Mesenchymal stem cell (in vitro differentiated cells and primary cell): Measurements from ENCODE around the gene FIG4.

Source experiments
- DNase-seq: peaks from one replicate; pipeline ENCODE4 v3.0.0-alpha.2; 2013
- H2AFZ ChIP-seq: one replicate; pipeline ENCODE4 v1.6.1; 2013; ENCODE audit warnings: low read depth, mild to moderate bottlenecking, control low read depth, inconsistent platforms, low read length, moderate library complexity
- H2AK5ac ChIP-seq: 2 replicates; pipeline ENCODE4 v1.6.1; 2013; ENCODE audit warnings: low read length, moderate library complexity, mild to moderate bottlenecking, inconsistent platforms; ENCODE audit not compliant: severe bottlenecking
- H2BK120ac ChIP-seq: one replicate; pipeline ENCODE4 v1.6.1; 2013; ENCODE audit warnings: low read depth, mild to moderate bottlenecking, inconsistent platforms, low read length, moderate library complexity
- H2BK12ac ChIP-seq, 2 experiments: one replicate each; pipeline ENCODE4 v1.6.1; 2013; ENCODE audit warnings: inconsistent platforms in 2 of 2, low read length in 2 of 2, mild to moderate bottlenecking in 2 of 2, moderate library complexity in 2 of 2, control low read depth in 1 of 2
- H2BK15ac ChIP-seq: one replicate; pipeline ENCODE4 v1.6.1; 2013; ENCODE audit warnings: mild to moderate bottlenecking, low read depth, inconsistent platforms; ENCODE audit not compliant: poor library complexity, severe bottlenecking
- H2BK5ac ChIP-seq: 2 replicates; pipeline ENCODE4 v1.6.1; 2013; ENCODE audit warnings: low read depth, mild to moderate bottlenecking, low read length, control low read depth, inconsistent platforms; ENCODE audit not compliant: poor library complexity, severe bottlenecking
- H3K14ac ChIP-seq, 2 experiments: one replicate each; pipeline ENCODE4 v1.6.1; 2013; ENCODE audit warnings: inconsistent platforms in 2 of 2, low read length in 2 of 2, control low read depth in 1 of 2, mild to moderate bottlenecking in 1 of 2, moderate library complexity in 1 of 2
- H3K18ac ChIP-seq, 2 experiments: one replicate each; pipeline ENCODE4 v1.6.1; 2013; ENCODE audit warnings: inconsistent platforms in 2 of 2, low read length in 2 of 2, control low read depth in 1 of 2, low read depth in 1 of 2, mild to moderate bottlenecking in 1 of 2
- H3K23ac ChIP-seq, 2 experiments: one replicate each; pipeline ENCODE4 v1.6.1; 2013; ENCODE audit warnings: inconsistent platforms in 2 of 2, low read length in 2 of 2, mild to moderate bottlenecking in 2 of 2, moderate library complexity in 2 of 2, control low read depth in 1 of 2
- H3K27ac ChIP-seq: 2 replicates; pipeline ENCODE4 v1.5.1; 2013; ENCODE audit warnings: mild to moderate bottlenecking, moderate library complexity, low read length, control low read depth, inconsistent platforms; ENCODE audit not compliant: poor library complexity, severe bottlenecking
- H3K27me3 ChIP-seq, 2 experiments: 2 replicates each; pipeline versions ENCODE4 v1.6.1 to v1.7.0; 2013; ENCODE audit warnings: low read length in 2 of 2, mild to moderate bottlenecking in 2 of 2, moderate library complexity in 2 of 2, control low read depth in 1 of 2, inconsistent platforms in 1 of 2; ENCODE audit not compliant: control insufficient read depth in 1 of 2, insufficient read depth in 1 of 2
- H3K36me3 ChIP-seq, 2 experiments: 2 replicates each; pipeline versions ENCODE4 v1.6.1 to v1.7.0; 2013; ENCODE audit warnings: low read length in 2 of 2, control low read depth in 1 of 2, inconsistent platforms in 1 of 2, low read depth in 1 of 2, mild to moderate bottlenecking in 1 of 2; ENCODE audit not compliant: insufficient read depth in 2 of 2, control insufficient read depth in 1 of 2
- H3K4ac ChIP-seq, 2 experiments: one replicate each; pipeline ENCODE4 v1.6.1; 2013; ENCODE audit warnings: inconsistent platforms in 2 of 2, low read length in 2 of 2, mild to moderate bottlenecking in 2 of 2, moderate library complexity in 2 of 2, control low read depth in 1 of 2, low read depth in 1 of 2
- H3K4me1 ChIP-seq: 2 replicates; pipeline ENCODE4 v1.6.1; 2013; ENCODE audit warnings: low read depth, low read length, control low read depth; ENCODE audit not compliant: control insufficient read depth, insufficient read depth
- H3K4me2 ChIP-seq: 2 replicates; pipeline ENCODE4 v1.6.1; 2013; ENCODE audit warnings: low read length, mild to moderate bottlenecking, inconsistent platforms; ENCODE audit not compliant: poor library complexity, severe bottlenecking
- H3K4me3 ChIP-seq, 2 experiments: 2 replicates each; pipeline versions ENCODE4 v1.5.1 to v1.7.0; 2013; ENCODE audit warnings: low read length in 2 of 2, mild to moderate bottlenecking in 2 of 2, control low read depth in 1 of 2, low read depth in 1 of 2; ENCODE audit not compliant: insufficient read depth in 1 of 2
- H3K79me1 ChIP-seq: replicated peaks from 2 replicates; pipeline ENCODE4 v1.6.1; 2013; ENCODE audit warnings: mild to moderate bottlenecking, control low read depth, low read length, inconsistent platforms; ENCODE audit not compliant: poor library complexity, severe bottlenecking
- H3K9ac ChIP-seq: 2 replicates; pipeline ENCODE4 v1.7.0; 2013; ENCODE audit warnings: mild to moderate bottlenecking, low read length, moderate library complexity
- H3K9me3 ChIP-seq: 2 replicates; pipeline ENCODE4 v1.7.0; 2013; ENCODE audit warnings: mild to moderate bottlenecking, low read length; ENCODE audit not compliant: control insufficient read depth
- H4K8ac ChIP-seq: one replicate; pipeline ENCODE4 v1.6.1; 2013; ENCODE audit warnings: inconsistent platforms, mild to moderate bottlenecking, low read length, moderate library complexity
- H4K91ac ChIP-seq: one replicate; pipeline ENCODE4 v1.6.1; 2013; ENCODE audit warnings: mild to moderate bottlenecking, low read length, inconsistent platforms
- WGBS: methylation state at CpG from one replicate; pipeline ENCODE4 v1.1.7; 2013; ENCODE audit warnings: mixed read lengths; 5-methylcytosine and 5-hydroxymethylcytosine counted together

Gene FIG4

GRCh38 chr6:109790131-109790530, 99.0 kb downstream of the FIG4 start:
- Histone ChIP-seq H3K9ac (peak overlapping the region; percentile 45), H3K36me3 (peaks cover 0 to 30% of the 10 kb centered on the region in 2 experiments), H2AK5ac (no peak overlapping the region), H3K14ac (no peak overlapping the region), H3K4me2 (no peak overlapping the region), H2BK12ac (no peak overlapping the region), H3K4me3 (no peak overlapping the region), H3K4ac (no peak overlapping the region), H3K79me1 (no peaks in the 10 kb centered on the region), H2BK15ac (no peak overlapping the region), H4K8ac (no peak overlapping the region), H4K91ac (no peak overlapping the region), H3K18ac (no peak overlapping the region), H2BK5ac (no peak overlapping the region), H3K23ac (no peak overlapping the region), H3K9me3 (no peaks in the 10 kb centered on the region), H2BK120ac (no peak overlapping the region), H3K4me1 (peaks cover 5% of the 10 kb centered on the region), H3K27me3 (no peaks in the 10 kb centered on the region), H3K27ac (peak overlapping the region; percentile 40), H2AFZ (no peak overlapping the region)
- DNase-seq = peak; percentile 54
- no CpG with 5 or more reads among the region's 1 CpG for WGBS

- H3K27me3 ChIP-seq = no peaks in the 10 kb centered on the region
- H4K8ac ChIP-seq = no peak overlapping the region
- no peak overlapping the region for H2BK15ac ChIP-seq
- DNase-seq = peak; percentile 18
- H3K9ac ChIP-seq = peak overlapping the region; percentile 45
- H2BK120ac ChIP-seq = peak overlapping the region; percentile 30
- no peaks in the 10 kb centered on the region for H3K9me3 ChIP-seq
- H3K27ac ChIP-seq = no peak overlapping the region
- no peak overlapping the region for H3K14ac ChIP-seq
- peak overlapping the region in 1 of 2 experiments; percentile 67 for H2BK12ac ChIP-seq
- H4K91ac ChIP-seq = no peak overlapping the region
- 67% methylated on average over 12 of the region's 12 CpGs for WGBS
- no peak overlapping the region for H3K4ac ChIP-seq
- no peak overlapping the region for H3K23ac ChIP-seq
- peak overlapping the region; percentile 71 for H2AK5ac ChIP-seq
- peaks cover 5% of the 10 kb centered on the region for H3K4me1 ChIP-seq
- H2AFZ ChIP-seq = no peak overlapping the region
- H3K4me3 ChIP-seq = no peak overlapping the region
- no peak overlapping the region for H3K4me2 ChIP-seq
- H3K18ac ChIP-seq = peak overlapping the region in 1 of 2 experiments; percentile 28
- H2BK5ac ChIP-seq = no peak overlapping the region
- peaks cover 0 to 19% of the 10 kb centered on the region in 2 experiments for H3K36me3 ChIP-seq
- H3K79me1 ChIP-seq = no peaks in the 10 kb centered on the region
These were observed 100.2 kb downstream of the FIG4 start for GRCh38 chr6:109791301-109791700.

- H3K79me1 ChIP-seq = no peaks in the 10 kb centered on the region
- no peak overlapping the region for H3K14ac ChIP-seq
- H2BK120ac ChIP-seq = no peak overlapping the region
- no peak overlapping the region for H4K8ac ChIP-seq
- H3K9ac ChIP-seq = peak overlapping the region; percentile 82
- no peaks in the 10 kb centered on the region for H3K9me3 ChIP-seq
- H2AK5ac ChIP-seq = no peak overlapping the region
- no peak overlapping the region for H3K23ac ChIP-seq
- no peak overlapping the region for H4K91ac ChIP-seq
- H3K4ac ChIP-seq = no peak overlapping the region
- H3K4me1 ChIP-seq = peaks cover 5% of the 10 kb centered on the region
- no peak overlapping the region for H3K4me2 ChIP-seq
- H3K18ac ChIP-seq = no peak overlapping the region
- H3K36me3 ChIP-seq = peaks cover 0 to 6% of the 10 kb centered on the region in 2 experiments
- H3K4me3 ChIP-seq = no peak overlapping the region
- 83% methylated on average over 1 of the region's 1 CpG for WGBS
- DNase-seq = peak; percentile 9
- no peaks in the 10 kb centered on the region for H3K27me3 ChIP-seq
- no peak overlapping the region for H2BK15ac ChIP-seq
- H2BK5ac ChIP-seq = no peak overlapping the region
- peak overlapping the region; percentile 4 for H3K27ac ChIP-seq
- no peak overlapping the region for H2AFZ ChIP-seq
- H2BK12ac ChIP-seq = no peak overlapping the region
These were observed 101.9 kb downstream of the FIG4 start for GRCh38 chr6:109793021-109793420.

GRCh38 chr6:109793792-109794191, 102.7 kb downstream of the FIG4 start:
- H3K23ac ChIP-seq = no peak overlapping the region
- no peak overlapping the region for H3K27ac ChIP-seq
- no peaks in the 10 kb centered on the region for H3K27me3 ChIP-seq

More at GRCh38 chr6:109793792-109794191, 102.7 kb downstream of the FIG4 start:
- Histone ChIP-seq H3K9ac (peak overlapping the region; percentile 82), H3K36me3 (peaks cover 0 to 3% of the 10 kb centered on the region in 2 experiments), H3K18ac (no peak overlapping the region), H3K4me2 (no peak overlapping the region), H3K4ac (no peak overlapping the region), H2BK12ac (no peak overlapping the region), H2AK5ac (no peak overlapping the region), H3K14ac (no peak overlapping the region), H4K8ac (no peak overlapping the region), H3K9me3 (no peaks in the 10 kb centered on the region), H3K4me3 (no peak overlapping the region), H2BK120ac (no peak overlapping the region), H4K91ac (no peak overlapping the region), H2BK15ac (no peak overlapping the region), H2BK5ac (no peak overlapping the region), H2AFZ (no peak overlapping the region), H3K4me1 (peaks cover 5% of the 10 kb centered on the region), H3K79me1 (no peaks in the 10 kb centered on the region)
- WGBS = 0% methylated on average over 1 of the region's 1 CpG
- DNase-seq = peak; percentile 96
